ENCODE data around the gene ELOVL6. TPM values are rescaled to one million over a fixed set of nuclear protein-coding genes. Genes with fewer than 3 reads are reported as not detected.

Gene ELOVL6
- total and polyA plus RNA-seq, 10 donors = 0.58 to 4.5 (median 3.3) TPM

DNA sequence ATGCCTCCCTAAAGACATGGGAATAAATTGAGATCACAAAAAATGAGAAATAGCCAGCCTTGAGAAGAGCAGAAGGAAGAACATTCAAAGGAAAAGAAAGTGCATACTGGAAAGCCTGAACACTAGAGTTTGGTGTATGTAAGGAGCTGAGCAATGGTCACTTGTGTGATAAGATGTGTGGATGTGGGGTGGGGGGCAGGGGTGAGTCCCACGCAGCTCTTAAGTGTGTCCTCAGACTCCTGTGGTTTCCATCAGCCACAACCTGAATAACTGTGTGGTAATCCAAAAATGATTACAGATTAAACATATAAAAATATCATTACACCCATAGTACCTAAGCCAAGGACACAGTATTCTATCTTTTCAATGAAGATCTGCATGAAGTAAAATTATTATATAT is 59.9 kb downstream of the ELOVL6 start:
- H3K27me3 ChIP-seq (replicated peaks in 1 of 7) = no peaks in the 10 kb centered on the region
- H3K27ac ChIP-seq = no peak overlapping the region
- H3K4me1 ChIP-seq = no peaks in the 10 kb centered on the region
- no peak for DNase-seq
- no peak overlapping the region for H3K4me3 ChIP-seq
- no peak for TF ChIP-seq POLR2AphosphoS5 (IDR thresholded peaks at IDR 0.05)
- TF ChIP-seq POLR2A (IDR thresholded peaks at IDR 0.05) = no peak
- TF ChIP-seq, protein P1, sequence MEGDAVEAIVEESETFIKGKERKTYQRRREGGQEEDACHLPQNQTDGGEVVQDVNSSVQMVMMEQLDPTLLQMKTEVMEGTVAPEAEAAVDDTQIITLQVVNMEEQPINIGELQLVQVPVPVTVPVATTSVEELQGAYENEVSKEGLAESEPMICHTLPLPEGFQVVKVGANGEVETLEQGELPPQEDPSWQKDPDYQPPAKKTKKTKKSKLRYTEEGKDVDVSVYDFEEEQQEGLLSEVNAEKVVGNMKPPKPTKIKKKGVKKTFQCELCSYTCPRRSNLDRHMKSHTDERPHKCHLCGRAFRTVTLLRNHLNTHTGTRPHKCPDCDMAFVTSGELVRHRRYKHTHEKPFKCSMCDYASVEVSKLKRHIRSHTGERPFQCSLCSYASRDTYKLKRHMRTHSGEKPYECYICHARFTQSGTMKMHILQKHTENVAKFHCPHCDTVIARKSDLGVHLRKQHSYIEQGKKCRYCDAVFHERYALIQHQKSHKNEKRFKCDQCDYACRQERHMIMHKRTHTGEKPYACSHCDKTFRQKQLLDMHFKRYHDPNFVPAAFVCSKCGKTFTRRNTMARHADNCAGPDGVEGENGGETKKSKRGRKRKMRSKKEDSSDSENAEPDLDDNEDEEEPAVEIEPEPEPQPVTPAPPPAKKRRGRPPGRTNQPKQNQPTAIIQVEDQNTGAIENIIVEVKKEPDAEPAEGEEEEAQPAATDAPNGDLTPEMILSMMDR (IDR thresholded peaks at IDR 0.05 in 8 of 11, conservative IDR thresholded peaks at IDR 0.05 in 3 of 11) = no peak
- WGBS, 5 donors = 43 to 64% (median 59%) methylated on average over 1 of the region's 1 CpG
- no peaks in the 10 kb centered on the region for H3K36me3 ChIP-seq
- no peaks in the 10 kb centered on the region for H3K9me3 ChIP-seq
- intact Hi-C loops (cut with DNase I; ENCODE audit: low total_unique reads) = no loop called here

GRCh38 chr4:110137829-110138228 is 60.6 kb downstream of the ELOVL6 start:
- Histone ChIP-seq H3K27ac (no peak overlapping the region), H3K27me3 (replicated peaks in 1 of 7) (no peaks in the 10 kb centered on the region), H3K9me3 (no peaks in the 10 kb centered on the region), H3K4me1 (no peaks in the 10 kb centered on the region), H3K4me3 (no peak overlapping the region), H3K36me3 (no peaks in the 10 kb centered on the region)
- no peak for DNase-seq
- intact Hi-C loops (cut with DNase I; ENCODE audit: low total_unique reads) = no loop called here
- TF ChIP-seq, protein P1 (IDR thresholded peaks at IDR 0.05 in 8 of 11, conservative IDR thresholded peaks at IDR 0.05 in 3 of 11) = no peak
- TF ChIP-seq POLR2A (IDR thresholded peaks at IDR 0.05) (no peak), POLR2AphosphoS5 (IDR thresholded peaks at IDR 0.05) (no peak)
- WGBS, 5 donors = 26 to 56% (median 37%) methylated on average over 1 of the region's 1 CpG

DNA sequence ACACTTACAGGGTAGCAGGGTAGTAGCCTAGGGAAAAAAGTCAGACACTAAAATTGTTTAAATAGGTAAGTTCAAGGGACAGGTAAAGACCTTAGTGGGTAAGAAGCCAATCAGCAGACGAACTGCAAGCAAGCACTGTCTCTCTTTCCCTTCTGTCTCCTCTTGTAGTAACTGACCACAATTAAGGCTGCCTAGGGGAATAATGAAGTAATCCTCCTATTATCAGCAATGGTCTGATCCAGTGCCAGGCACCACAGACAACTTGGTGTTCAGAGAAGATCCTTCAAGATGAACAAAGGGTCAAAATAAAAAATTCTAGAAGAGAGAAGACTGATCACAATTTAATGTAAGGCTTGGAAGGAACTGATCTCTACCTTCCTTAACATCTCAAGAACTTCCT is 62.9 kb downstream of the ELOVL6 start:
- TF ChIP-seq POLR2A (IDR thresholded peaks at IDR 0.05) = no peak
- TF ChIP-seq POLR2AphosphoS5 (IDR thresholded peaks at IDR 0.05) = no peak
- TF ChIP-seq, protein P1 (IDR thresholded peaks at IDR 0.05 in 8 of 11, conservative IDR thresholded peaks at IDR 0.05 in 3 of 11) = no peak

DNA sequence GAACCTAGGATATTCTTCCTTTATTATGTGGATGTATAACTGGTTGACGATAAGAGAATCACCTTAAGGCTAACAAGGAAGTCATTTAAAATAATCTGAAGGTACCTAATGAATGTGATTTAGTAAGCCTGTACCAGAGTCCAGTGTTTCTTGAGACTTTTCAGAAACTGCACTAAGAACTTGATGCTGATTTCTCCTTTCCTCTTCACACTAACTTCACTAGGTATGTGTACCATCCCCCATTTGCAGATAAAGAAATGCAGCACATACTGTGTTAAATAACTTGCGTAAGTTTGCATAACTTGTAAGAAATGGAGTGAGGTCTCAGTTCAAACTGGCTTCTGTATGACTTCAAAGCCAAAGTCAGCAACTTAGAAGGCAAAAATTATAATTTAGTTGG is 63.3 kb downstream of the ELOVL6 start:
- TF ChIP-seq POLR2A (IDR thresholded peaks at IDR 0.05) (no peak), POLR2AphosphoS5 (IDR thresholded peaks at IDR 0.05) (no peak)
- TF ChIP-seq, protein P1 (IDR thresholded peaks at IDR 0.05 in 8 of 11, conservative IDR thresholded peaks at IDR 0.05 in 3 of 11) = no peak
- Histone ChIP-seq H3K27ac (no peak overlapping the region), H3K4me1 (no peaks in the 10 kb centered on the region), H3K36me3 (no peaks in the 10 kb centered on the region), H3K4me3 (no peak overlapping the region), H3K9me3 (no peaks in the 10 kb centered on the region), H3K27me3 (replicated peaks in 1 of 7) (no peaks in the 10 kb centered on the region)
- DNase-seq = no peak
- 88 to 96% (median 95%) methylated on average over 2 of the region's 2 CpGs for WGBS, 5 donors
- intact Hi-C loops (cut with DNase I; ENCODE audit: low total_unique reads) = no loop called here

More for the DNA sequence above, 62.9 kb downstream of the ELOVL6 start:
- Histone ChIP-seq H3K4me3 (no peak overlapping the region), H3K36me3 (no peaks in the 10 kb centered on the region), H3K27ac (no peak overlapping the region), H3K9me3 (no peaks in the 10 kb centered on the region), H3K4me1 (no peaks in the 10 kb centered on the region), H3K27me3 (replicated peaks in 1 of 7) (no peaks in the 10 kb centered on the region)
- DNase-seq = no peak
- WGBS, 5 donors = 73 to 90% (median 87%) methylated on average over 1 of the region's 1 CpG
- intact Hi-C loops (cut with DNase I; ENCODE audit: low total_unique reads) = no loop called here

Data from spleen (tissue), 11 donors.